GM21576 (cell line): ENCODE data around the gene EMX1.

ENCODE experiments used
- ATAC-seq: cut with Tn5 transposase; IDR thresholded peaks from one replicate; pipeline ENCODE4 v1.9.1; 2021; ENCODE audit warnings: mild to moderate bottlenecking, moderate library complexity; ENCODE audit not compliant: unreplicated experiment

EMX1 gene

DNA sequence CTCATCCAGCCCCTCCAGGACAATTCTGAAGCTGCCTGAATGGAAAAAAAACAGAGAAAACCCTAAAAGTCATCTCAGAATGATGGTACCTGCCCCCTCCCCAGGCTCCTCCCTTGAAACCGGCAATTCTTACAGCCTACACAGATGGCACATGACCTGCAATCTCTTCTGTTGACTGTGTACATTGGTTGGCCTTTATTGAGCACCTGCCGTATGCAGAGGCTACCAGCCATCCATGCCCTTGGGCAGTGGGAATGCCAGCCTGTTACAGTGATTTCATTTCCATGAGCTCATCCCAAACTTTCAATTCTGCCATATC lies 57.1 kb downstream of the EMX1 start:
- no peak for ATAC-seq

GRCh38 chr2:72975017-72975416 lies 57.7 kb downstream of the EMX1 start:
- ATAC-seq = no peak

- no peak for ATAC-seq
Measured at GRCh38 chr2:72979896-72980295, 62.6 kb downstream of the EMX1 start.

- ATAC-seq = no peak
Measured at GRCh38 chr2:72980535-72981217, 63.4 kb downstream of the EMX1 start.

DNA sequence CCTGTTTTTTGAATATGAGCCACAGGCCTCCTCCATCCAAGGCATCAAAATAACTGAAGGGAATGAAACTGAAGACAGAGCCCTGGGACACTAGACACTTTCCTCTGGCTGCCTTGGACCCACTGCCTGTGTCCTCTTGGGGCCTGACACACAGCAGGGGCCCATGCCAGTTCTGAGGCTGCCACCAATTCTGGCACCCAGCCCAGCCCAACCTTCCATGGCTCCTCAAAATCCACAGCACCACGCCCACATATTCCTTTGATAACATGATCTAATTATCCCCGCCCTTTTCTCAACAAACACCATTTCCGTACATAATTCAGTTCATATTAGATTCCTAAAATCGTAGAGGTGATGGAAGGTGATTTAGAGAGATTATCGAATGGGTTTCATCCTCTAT lies 64.2 kb downstream of the EMX1 start:
- no peak for ATAC-seq

- ATAC-seq = no peak
Measured at GRCh38 chr2:72982219-72982618, 64.9 kb downstream of the EMX1 start.

- no peak for ATAC-seq
Measured at GRCh38 chr2:72982781-72983499, 65.6 kb downstream of the EMX1 start.

- ATAC-seq = no peak
Measured at GRCh38 chr2:72983500-72984161, 66.3 kb downstream of the EMX1 start.

- no peak for ATAC-seq
Measured at GRCh38 chr2:72984172-72984671, 66.9 kb downstream of the EMX1 start.
